ENCODE data around the gene SLCO2B1. TPM values are rescaled to one million over a fixed set of nuclear protein-coding genes. Genes with fewer than 3 reads are reported as not detected.

Gene SLCO2B1
- total RNA-seq, 4 donors from 2014 or later: 72.9 to 165 (median 111) TPM

- no peak overlapping the region for H3K27ac ChIP-seq
- intact Hi-C loops (cut with DNase I; ENCODE audit: low total_unique reads) (loop anchor here (5.0 kb wide), 1 partner anchor 106 kb away; no protein-coding TSS in a partner anchor), in situ Hi-C loops (cut with MboI; ENCODE audit: low pct_ligation_motif_present in 1 of 4, low pct_unique_long_range_greater_than_20kb in 1 of 4, low sequenced_read_pairs in 3 of 4) (loop anchor here in 3 of 4 donors (5.0 to 10.0 kb wide), 4 partner anchors 61 to 104 kb away; partner anchors contain the start of gene TPBGL (in 2 of the 3))
- no peaks in the 10 kb centered on the region for H3K9me3 ChIP-seq
- H3K4me1 ChIP-seq: peaks cover 0 to 27% (median 11%) of the 10 kb centered on the region in 4 donors
- no peaks in the 10 kb centered on the region for H3K36me3 ChIP-seq
- 67 to 80% methylated on average over 1 to 6 of the region's 6 CpGs for WGBS, 2 donors (ENCODE audit: low coverage in 1 of 2)
- TF ChIP-seq EP300 (IDR thresholded peaks at IDR 0.05; ENCODE audit: low read depth) (no peak), POLR2AphosphoS5 (IDR thresholded peaks at IDR 0.05) (no peak), POLR2A (IDR thresholded peaks at IDR 0.05) (no peak), CTCF (IDR thresholded peaks at IDR 0.05) (no peak)
- H3K4me3 ChIP-seq: no peak overlapping the region
- no peak for DNase-seq
- no peaks in the 10 kb centered on the region for H3K27me3 ChIP-seq
Measured at GRCh38 chr11:75141166-75141565, 9.7 kb upstream of the SLCO2B1 start.

DNA sequence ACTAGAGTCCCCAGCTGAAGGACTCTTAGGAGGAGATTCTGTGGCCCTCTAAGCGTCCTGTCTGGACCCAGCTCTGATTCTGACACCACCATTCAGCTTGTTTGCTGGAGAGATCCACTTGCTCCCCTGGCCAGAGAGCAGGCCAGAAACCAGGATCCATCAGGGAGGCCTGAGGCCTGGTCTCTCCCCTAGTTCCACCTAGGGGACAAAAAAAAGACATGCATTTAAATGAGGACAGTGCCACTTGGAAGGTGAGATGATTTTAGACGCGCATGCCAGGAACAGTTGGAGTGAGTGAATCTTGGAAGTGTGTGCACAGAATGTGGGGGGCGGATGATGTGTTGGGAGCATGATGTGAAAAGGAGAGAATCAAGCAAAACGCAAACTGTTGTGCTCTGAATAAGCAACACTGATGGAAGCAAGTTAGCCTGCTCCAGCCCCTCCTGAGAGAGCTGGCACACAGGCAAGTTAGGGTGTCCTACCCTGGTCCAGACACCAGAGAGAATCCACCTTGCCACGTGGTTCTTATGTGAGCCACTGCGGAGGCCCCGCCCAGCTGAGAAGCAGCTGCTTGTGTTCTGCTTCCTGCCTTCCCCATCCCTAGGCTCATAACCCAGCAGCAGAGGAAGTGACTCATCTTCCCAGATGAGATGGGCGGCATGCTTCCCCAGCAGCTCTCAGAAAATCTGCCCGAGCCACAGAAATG, 8.0 kb upstream of the SLCO2B1 start:
- peak in 1 of 5 experiments; percentile 20 for TF ChIP-seq CTCF (IDR thresholded peaks at IDR 0.05)
- no peak for TF ChIP-seq POLR2A (IDR thresholded peaks at IDR 0.05)
- peak in 1 of 3 donors; percentile 9 for TF ChIP-seq POLR2AphosphoS5 (IDR thresholded peaks at IDR 0.05)
- H3K36me3 ChIP-seq: no peaks in the 10 kb centered on the region
- in situ Hi-C loops (cut with MboI; ENCODE audit: low pct_ligation_motif_present in 1 of 4, low pct_unique_long_range_greater_than_20kb in 1 of 4, low sequenced_read_pairs in 3 of 4): loop anchor here in 3 of 4 donors (5.0 to 10.0 kb wide), 4 partner anchors 59 to 102 kb away; partner anchors contain the start of gene TPBGL (in 2 of the 3)
- peak; percentile 70 for DNase-seq
- no peaks in the 10 kb centered on the region for H3K27me3 ChIP-seq
- WGBS, 2 donors (ENCODE audit: low coverage in 1 of 2): 39 to 75% methylated on average over 4 to 10 of the region's 10 CpGs
- peak overlapping the region; percentile 14 to 61 (median 35) for H3K27ac ChIP-seq
- no peaks in the 10 kb centered on the region for H3K9me3 ChIP-seq
- H3K4me3 ChIP-seq: no peak overlapping the region
- H3K4me1 ChIP-seq: peaks cover 0 to 44% (median 19%) of the 10 kb centered on the region in 4 donors
- intact Hi-C loops (cut with DNase I; ENCODE audit: low total_unique reads): loop anchor here (5.0 kb wide), 1 partner anchor 104 kb away; no protein-coding TSS in a partner anchor

- H3K27ac ChIP-seq: peak overlapping the region; percentile 14 to 61 (median 35)
- no peak for TF ChIP-seq POLR2A (IDR thresholded peaks at IDR 0.05)
- no peak for TF ChIP-seq EP300 (IDR thresholded peaks at IDR 0.05; ENCODE audit: low read depth)
- TF ChIP-seq CTCF (IDR thresholded peaks at IDR 0.05): no peak
- TF ChIP-seq POLR2AphosphoS5 (IDR thresholded peaks at IDR 0.05): no peak
- peaks cover 0 to 49% (median 19%) of the 10 kb centered on the region in 4 donors for H3K4me1 ChIP-seq
- in situ Hi-C loops (cut with MboI; ENCODE audit: low pct_ligation_motif_present in 1 of 4, low pct_unique_long_range_greater_than_20kb in 1 of 4, low sequenced_read_pairs in 3 of 4): loop anchor here in 3 of 4 donors (5.0 to 10.0 kb wide), 4 partner anchors 59 to 101 kb away; partner anchors contain the start of gene TPBGL (in 2 of the 3)
- intact Hi-C loops (cut with DNase I; ENCODE audit: low total_unique reads): loop anchor here (5.0 kb wide), 1 partner anchor 104 kb away; no protein-coding TSS in a partner anchor
- DNase-seq: no peak
- no peaks in the 10 kb centered on the region for H3K27me3 ChIP-seq
- H3K4me3 ChIP-seq: no peak overlapping the region
- 37 to 39% methylated on average over 3 to 6 of the region's 6 CpGs for WGBS, 2 donors (ENCODE audit: low coverage in 1 of 2)
- no peaks in the 10 kb centered on the region for H3K36me3 ChIP-seq
- no peaks in the 10 kb centered on the region for H3K9me3 ChIP-seq
Measured at GRCh38 chr11:75143420-75143731, 7.5 kb upstream of the SLCO2B1 start.

- in situ Hi-C loops (cut with MboI; ENCODE audit: low pct_ligation_motif_present in 1 of 4, low pct_unique_long_range_greater_than_20kb in 1 of 4, low sequenced_read_pairs in 3 of 4): loop anchor here in 3 of 4 donors (5.0 to 10.0 kb wide), 4 partner anchors 58 to 100 kb away; partner anchors contain the start of gene TPBGL (in 2 of the 3)
- Histone ChIP-seq H3K27me3 (no peaks in the 10 kb centered on the region), H3K4me3 (no peak overlapping the region), H3K4me1 (peaks cover 0 to 60% (median 21%) of the 10 kb centered on the region in 4 donors), H3K36me3 (no peaks in the 10 kb centered on the region), H3K9me3 (no peaks in the 10 kb centered on the region), H3K27ac (no peak overlapping the region)
- 36% methylated on average over 3 of the region's 3 CpGs; no CpG with 5 or more reads in 1 of the 2 donors for WGBS, 2 donors (ENCODE audit: low coverage in 1 of 2)
- TF ChIP-seq EP300 (IDR thresholded peaks at IDR 0.05; ENCODE audit: low read depth): no peak
- TF ChIP-seq CTCF (IDR thresholded peaks at IDR 0.05): peak in 2 of 5 experiments; percentile 10 to 19
- intact Hi-C loops (cut with DNase I; ENCODE audit: low total_unique reads): loop anchor here (2.0 to 5.0 kb wide), 2 partner anchors 60 to 103 kb away; no protein-coding TSS in a partner anchor
- DNase-seq: no peak
Measured at GRCh38 chr11:75144716-75145014, 6.2 kb upstream of the SLCO2B1 start.

All from transverse colon (tissue), 4 donors.